ENCODE results near the gene CDC42BPB. TPM values are rescaled to one million over a fixed set of nuclear protein-coding genes. Genes with fewer than 3 reads are reported as not detected.

CDC42BPB gene
- total and polyA plus RNA-seq, 2 donors (not counting 1 experiment from before 2014, with no cell fraction given) = 44.8 to 98.3 TPM

DNA sequence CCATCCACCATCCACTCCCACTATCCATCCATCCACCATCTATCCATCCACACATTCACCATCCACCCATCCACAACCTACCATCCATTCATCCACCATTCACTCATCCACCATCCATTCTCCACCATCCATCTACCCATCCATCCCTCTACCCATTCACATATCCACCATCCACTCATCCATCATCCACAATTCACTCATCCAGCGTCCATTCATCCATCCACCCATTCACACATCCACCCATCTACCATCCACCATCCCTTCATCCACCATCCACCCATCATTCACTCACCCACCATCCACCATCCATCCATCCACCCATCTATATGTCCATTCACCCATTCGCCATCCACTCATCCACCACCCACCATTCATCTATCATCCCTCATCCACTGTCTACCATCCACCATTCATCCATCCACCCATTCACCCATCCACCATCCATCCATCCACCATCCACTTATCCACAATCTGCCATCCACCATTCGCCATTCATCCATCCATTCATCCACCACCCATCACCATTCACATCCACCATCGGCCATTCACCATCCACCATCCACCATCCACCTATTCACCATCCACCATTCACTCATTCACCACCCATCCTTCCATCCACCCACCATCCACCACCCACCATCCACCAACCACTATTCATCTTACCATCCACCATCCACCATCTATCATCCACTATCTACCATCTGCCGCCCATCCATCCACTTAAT is 136.9 kb downstream of the CDC42BPB start:
- no peak overlapping the region for H3K9ac ChIP-seq (ENCODE audit: insufficient read depth, low read length)

DNA sequence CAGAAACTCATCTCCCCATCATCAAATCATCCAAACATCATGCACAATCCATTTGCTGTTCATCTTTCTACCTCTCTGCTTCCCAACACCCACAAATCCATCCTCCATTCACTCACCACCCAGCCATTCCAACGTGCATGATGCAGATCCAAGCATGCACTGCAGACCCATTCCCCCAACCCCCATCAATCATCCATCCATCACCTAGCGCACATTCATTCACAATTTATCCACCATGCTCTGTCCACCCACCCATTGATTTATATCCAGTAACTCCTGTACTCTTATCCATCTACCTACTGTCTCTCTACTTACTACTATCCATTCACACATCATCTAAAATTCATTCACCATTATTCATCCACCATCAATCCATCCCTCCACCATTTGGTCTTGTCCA is 138.9 kb downstream of the CDC42BPB start:
- peaks cover 22% of the 10 kb centered on the region for H3K27me3 ChIP-seq (ENCODE audit: control insufficient read depth, insufficient read depth, low read length)
- H3K79me2 ChIP-seq (ENCODE audit: control insufficient read depth, insufficient read depth, low read length) = no peaks in the 10 kb centered on the region
- no peaks in the 10 kb centered on the region for H3K9me3 ChIP-seq (ENCODE audit: control insufficient read depth, insufficient read depth, low read depth, low read length)
- no peaks in the 10 kb centered on the region for H3K36me3 ChIP-seq (ENCODE audit: control insufficient read depth, insufficient read depth, low read length)
- no peak overlapping the region for H3K4me3 ChIP-seq (replicated peaks in 1 of 4; ENCODE audit: control extremely low read depth in 1 of 4, insufficient read depth in 1 of 4, low read depth in 3 of 4, low read length in 4 of 4)
- H3K9ac ChIP-seq (ENCODE audit: insufficient read depth, low read length) = no peak overlapping the region
- H4K20me1 ChIP-seq (ENCODE audit: control insufficient read depth, extremely low read depth, insufficient read depth, low read length) = no peaks in the 10 kb centered on the region
- no peaks in the 10 kb centered on the region for H3K4me1 ChIP-seq (ENCODE audit: control insufficient read depth, extremely low read depth, insufficient read depth, low read length)
- TF ChIP-seq EZH2 (IDR thresholded peaks at IDR 0.05; ENCODE audit: low read length, missing control alignments) = no peak
- TF ChIP-seq, protein P1, sequence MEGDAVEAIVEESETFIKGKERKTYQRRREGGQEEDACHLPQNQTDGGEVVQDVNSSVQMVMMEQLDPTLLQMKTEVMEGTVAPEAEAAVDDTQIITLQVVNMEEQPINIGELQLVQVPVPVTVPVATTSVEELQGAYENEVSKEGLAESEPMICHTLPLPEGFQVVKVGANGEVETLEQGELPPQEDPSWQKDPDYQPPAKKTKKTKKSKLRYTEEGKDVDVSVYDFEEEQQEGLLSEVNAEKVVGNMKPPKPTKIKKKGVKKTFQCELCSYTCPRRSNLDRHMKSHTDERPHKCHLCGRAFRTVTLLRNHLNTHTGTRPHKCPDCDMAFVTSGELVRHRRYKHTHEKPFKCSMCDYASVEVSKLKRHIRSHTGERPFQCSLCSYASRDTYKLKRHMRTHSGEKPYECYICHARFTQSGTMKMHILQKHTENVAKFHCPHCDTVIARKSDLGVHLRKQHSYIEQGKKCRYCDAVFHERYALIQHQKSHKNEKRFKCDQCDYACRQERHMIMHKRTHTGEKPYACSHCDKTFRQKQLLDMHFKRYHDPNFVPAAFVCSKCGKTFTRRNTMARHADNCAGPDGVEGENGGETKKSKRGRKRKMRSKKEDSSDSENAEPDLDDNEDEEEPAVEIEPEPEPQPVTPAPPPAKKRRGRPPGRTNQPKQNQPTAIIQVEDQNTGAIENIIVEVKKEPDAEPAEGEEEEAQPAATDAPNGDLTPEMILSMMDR (conservative IDR thresholded peaks at IDR 0.05 in 1 of 2, IDR thresholded peaks at IDR 0.05 in 1 of 2; ENCODE audit: low read depth in 1 of 2, low read length in 2 of 2) = no peak
- no peak overlapping the region for H3K4me2 ChIP-seq (ENCODE audit: extremely low read depth, insufficient read depth, low read length)
- DNase-seq (ENCODE audit: low read depth in 2 of 2) = no peak
- no peak overlapping the region for H3K27ac ChIP-seq (ENCODE audit: insufficient read depth, low read length)
- no peak overlapping the region for H2AFZ ChIP-seq (ENCODE audit: low read length)

More for the DNA sequence above, 136.9 kb downstream of the CDC42BPB start:
- Histone ChIP-seq H3K4me1 (ENCODE audit: control insufficient read depth, extremely low read depth, insufficient read depth, low read length) (no peaks in the 10 kb centered on the region), H3K27me3 (ENCODE audit: control insufficient read depth, insufficient read depth, low read length) (peaks cover 36% of the 10 kb centered on the region), H3K4me3 (replicated peaks in 1 of 4; ENCODE audit: control extremely low read depth in 1 of 4, insufficient read depth in 1 of 4, low read depth in 3 of 4, low read length in 4 of 4) (no peak overlapping the region), H3K9me3 (ENCODE audit: control insufficient read depth, insufficient read depth, low read depth, low read length) (no peaks in the 10 kb centered on the region), H3K79me2 (ENCODE audit: control insufficient read depth, insufficient read depth, low read length) (no peaks in the 10 kb centered on the region), H4K20me1 (ENCODE audit: control insufficient read depth, extremely low read depth, insufficient read depth, low read length) (no peaks in the 10 kb centered on the region), H2AFZ (ENCODE audit: low read length) (no peak overlapping the region), H3K27ac (ENCODE audit: insufficient read depth, low read length) (no peak overlapping the region), H3K4me2 (ENCODE audit: extremely low read depth, insufficient read depth, low read length) (no peak overlapping the region), H3K36me3 (ENCODE audit: control insufficient read depth, insufficient read depth, low read length) (no peaks in the 10 kb centered on the region)
- TF ChIP-seq EZH2 (IDR thresholded peaks at IDR 0.05; ENCODE audit: low read length, missing control alignments) = no peak
- TF ChIP-seq, protein P1 (conservative IDR thresholded peaks at IDR 0.05 in 1 of 2, IDR thresholded peaks at IDR 0.05 in 1 of 2; ENCODE audit: low read depth in 1 of 2, low read length in 2 of 2) = no peak
- no peak for DNase-seq (ENCODE audit: low read depth in 2 of 2)

DNA sequence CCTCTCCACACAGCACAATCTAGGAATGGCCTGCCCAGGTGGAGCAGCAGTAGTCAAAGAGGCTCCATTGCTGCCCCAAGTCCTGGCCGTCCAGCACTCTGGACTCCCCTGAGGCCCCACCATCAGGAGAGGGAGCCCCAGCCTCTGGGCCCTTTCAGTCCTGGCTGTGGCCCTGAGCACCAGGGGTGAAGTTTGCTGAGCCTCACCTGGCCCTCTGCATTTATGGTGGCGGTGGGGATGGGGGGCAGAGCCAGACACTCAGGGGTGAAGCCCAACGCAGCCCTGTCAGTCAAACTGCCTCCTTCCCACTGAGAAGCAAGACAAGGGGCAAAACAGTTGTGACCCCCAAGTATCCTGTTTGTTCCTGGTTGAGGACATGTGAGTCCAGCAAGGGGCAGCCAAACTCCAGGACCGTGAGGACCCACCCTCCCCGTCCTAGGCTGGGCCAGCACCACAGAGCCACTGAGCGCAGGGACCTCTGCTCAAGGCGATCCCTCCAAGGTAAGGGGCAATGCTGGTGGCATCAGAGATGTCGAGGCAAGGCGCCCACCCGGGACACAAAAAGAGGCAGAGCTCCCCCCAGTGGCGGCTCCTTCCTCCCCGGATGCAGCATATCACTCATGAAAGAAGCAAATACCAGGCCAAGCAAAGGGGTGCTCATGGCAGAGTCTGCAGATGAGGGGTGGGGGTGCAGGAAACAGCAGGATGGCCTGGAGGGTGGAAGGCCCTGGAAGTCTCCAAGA is 139.7 kb downstream of the CDC42BPB start:
- H3K4me2 ChIP-seq (ENCODE audit: extremely low read depth, insufficient read depth, low read length) = no peak overlapping the region
- H3K9ac ChIP-seq (ENCODE audit: insufficient read depth, low read length) = no peak overlapping the region
- H3K4me3 ChIP-seq (replicated peaks in 1 of 4; ENCODE audit: control extremely low read depth in 1 of 4, insufficient read depth in 1 of 4, low read depth in 3 of 4, low read length in 4 of 4) = no peak overlapping the region
- H2AFZ ChIP-seq (ENCODE audit: low read length) = no peak overlapping the region
- H3K36me3 ChIP-seq (ENCODE audit: control insufficient read depth, insufficient read depth, low read length) = no peaks in the 10 kb centered on the region
- H4K20me1 ChIP-seq (ENCODE audit: control insufficient read depth, extremely low read depth, insufficient read depth, low read length) = no peaks in the 10 kb centered on the region
- no peaks in the 10 kb centered on the region for H3K79me2 ChIP-seq (ENCODE audit: control insufficient read depth, insufficient read depth, low read length)
- H3K9me3 ChIP-seq (ENCODE audit: control insufficient read depth, insufficient read depth, low read depth, low read length) = no peaks in the 10 kb centered on the region
- no peaks in the 10 kb centered on the region for H3K4me1 ChIP-seq (ENCODE audit: control insufficient read depth, extremely low read depth, insufficient read depth, low read length)
- no peak overlapping the region for H3K27ac ChIP-seq (ENCODE audit: insufficient read depth, low read length)
- peak; percentile 19 to 39 for DNase-seq (ENCODE audit: low read depth in 2 of 2)
- no peak for TF ChIP-seq EZH2 (IDR thresholded peaks at IDR 0.05; ENCODE audit: low read length, missing control alignments)
- TF ChIP-seq, protein P1 (conservative IDR thresholded peaks at IDR 0.05 in 1 of 2, IDR thresholded peaks at IDR 0.05 in 1 of 2; ENCODE audit: low read depth in 1 of 2, low read length in 2 of 2) = peak; percentile 63 to 77
- H3K27me3 ChIP-seq (ENCODE audit: control insufficient read depth, insufficient read depth, low read length) = peaks cover 14% of the 10 kb centered on the region

Data from fibroblast of lung (primary cell).